Spleen (tissue), 11 donors: ENCODE data around the gene RASSF7. TPM values are rescaled to one million over a fixed set of nuclear protein-coding genes. Genes with fewer than 3 reads are reported as not detected.

Experiments
- DNase-seq: peaks from one replicate; pipeline ENCODE4 v3.0.0-alpha.2; 2020
- H3K27ac ChIP-seq, 8 donors: fragments of 200-600 bp; sonication (generic) in 7 of 8; 1 replicate in 4 of 8; 2 replicates in 4 of 8; pipeline versions ENCODE4 v1.5.0 to v1.8.0; 2016 to 2021; ENCODE audit warnings: inconsistent platforms in 4 of 8, mild to moderate bottlenecking in 4 of 8, moderate library complexity in 1 of 8
- H3K27me3 ChIP-seq, 7 donors: fragments of 200-600 bp; sonication (generic) in 6 of 7; replicated peaks in 1 of 7; 1 replicate in 4 of 7; 2 replicates in 3 of 7; pipeline versions ENCODE4 v1.5.0 to v1.8.0; 2016 to 2021; ENCODE audit warnings: inconsistent platforms in 3 of 7, mild to moderate bottlenecking in 1 of 7
- H3K36me3 ChIP-seq, 6 donors: fragments of 200-600 bp; sonication (generic) in 5 of 6; 1 replicate in 4 of 6; 2 replicates in 2 of 6; pipeline versions ENCODE4 v1.5.0 to v1.8.0; 2016 to 2021; ENCODE audit warnings: inconsistent platforms in 2 of 6
- H3K4me1 ChIP-seq, 6 donors: fragments of 200-600 bp; sonication (generic) in 5 of 6; 1 replicate in 3 of 6; 2 replicates in 3 of 6; pipeline versions ENCODE4 v1.5.0 to v1.8.0; 2016 to 2021; ENCODE audit warnings: inconsistent platforms in 3 of 6
- H3K4me3 ChIP-seq, 8 donors: fragments of 200-600 bp; sonication (generic) in 7 of 8; 1 replicate in 4 of 8; 2 replicates in 4 of 8; pipeline versions ENCODE4 v1.5.0 to v1.8.0; 2016 to 2021; ENCODE audit warnings: inconsistent platforms in 4 of 8, mild to moderate bottlenecking in 4 of 8, moderate library complexity in 2 of 8
- H3K9me3 ChIP-seq, 8 donors: fragments of 200-600 bp; sonication (generic) in 7 of 8; 1 replicate in 4 of 8; 2 replicates in 4 of 8; pipeline versions ENCODE4 v1.5.0 to v1.8.0; 2016 to 2021; ENCODE audit warnings: inconsistent platforms in 4 of 8
- CTCF ChIP-seq, 11 experiments: fragments of 200-600 bp in 7 of 11; fragments of 450-650 bp in 4 of 11; sonication (generic) in 4 of 11; IDR thresholded peaks in 8 of 11; conservative IDR thresholded peaks in 3 of 11; 1 replicate in 7 of 11; 2 replicates in 4 of 11; pipeline versions ENCODE4 v1.4.0 to v1.8.0; 2016 to 2021; ENCODE audit warnings: antibody characterized with exemption in 11 of 11, inconsistent platforms in 4 of 11, mild to moderate bottlenecking in 1 of 11
- POLR2A ChIP-seq, 3 donors: fragments of 450-650 bp; IDR thresholded peaks; one replicate each; pipeline ENCODE4 v1.5.1; 2017; ENCODE audit warnings: antibody characterized with exemption in 3 of 3, mild to moderate bottlenecking in 1 of 3
- POLR2AphosphoS5 ChIP-seq, 3 donors: sonication (generic); formaldehyde crosslinking; IDR thresholded peaks; one replicate each; pipeline ENCODE4 v1.5.1; 2017; ENCODE audit warnings: antibody characterized with exemption in 3 of 3
- WGBS, 5 donors: extraction: QIAGEN DNeasy Blood & Tissue Kit in 3 of 5; methylation state at CpG; one replicate each; pipeline versions ENCODE4 v1.1.5 to v1.1.7; 2013 to 2018; 5-methylcytosine and 5-hydroxymethylcytosine counted together
- intact Hi-C: fragments of 100-400 bp; cut with DNase I; formaldehyde crosslinking; loops from one replicate; pipeline ENCODE4 v1.15.0; 2023; ENCODE audit warnings: low total_unique reads
- polyA plus RNA-seq, 3 donors: library from polyadenylated mRNA; stranded (reverse); fragments of 200-250 nt; gene quantifications; one replicate each; pipeline ENCODE4 v1.2.1, GENCODE V29; 2013
- total RNA-seq, 7 donors: library from RNA; depleted of rRNA in 3 of 7; stranded (reverse); fragments of >200 nt in 3 of 7; fragmentation: NEBNext Ultra II Directional in 4 of 7; extraction: Animal tissue kit (Norgen Biotek cat#: 25700) in 4 of 7; gene quantifications; one replicate each; pipeline versions ENCODE4 v1.1.0 to v1.2.1, GENCODE V29; 2016 to 2021
- donor health status: healthy with polysubstance abuse.
- donor health status: DM: no; HTN: no; CAD: no; lungs with moderate emphysema.
- donor health status: DM: no; HTN: no; CAD: no.
- donor health status: Bipolar disorder and iron deficiency.
- donor health status: healthy.
- donor health status: DM: no; HTN: no; CAD: no.
- donor health status: DM: yes; HTN: yes; CAD: no.

Gene RASSF7
- total and polyA plus RNA-seq, 10 donors: 8.3 to 39.6 (median 26.6) TPM

- peak overlapping the region in 5 of 8 donors; percentile 1 to 75 (median 50) for H3K27ac ChIP-seq
- DNase-seq: no peak
- peaks cover 1 to 97% (median 88%) of the 10 kb centered on the region in 6 donors for H3K36me3 ChIP-seq
- peaks cover 0 to 29% (median 11%) of the 10 kb centered on the region in 6 donors for H3K4me1 ChIP-seq
- intact Hi-C loops: no loop called here
- TF ChIP-seq CTCF (IDR thresholded peaks at IDR 0.05 in 8 of 11, conservative IDR thresholded peaks at IDR 0.05 in 3 of 11): no peak
- no peak for TF ChIP-seq POLR2AphosphoS5 (IDR thresholded peaks at IDR 0.05)
- TF ChIP-seq POLR2A (IDR thresholded peaks at IDR 0.05): no peak
- WGBS, 5 donors: 79 to 85% (median 83%) methylated on average over 7 to 8 of the region's 8 CpGs
- no peaks in the 10 kb centered on the region for H3K27me3 ChIP-seq
- H3K9me3 ChIP-seq: no peaks in the 10 kb centered on the region
- H3K4me3 ChIP-seq: no peak overlapping the region
Observed at GRCh38 chr11:587546-587945, 26.8 kb downstream of the RASSF7 start.

- no peaks in the 10 kb centered on the region for H3K27me3 ChIP-seq
- DNase-seq: no peak
- H3K4me3 ChIP-seq: no peak overlapping the region
- no peaks in the 10 kb centered on the region for H3K9me3 ChIP-seq
- 31 to 63% (median 48%) methylated on average over 6 of the region's 6 CpGs for WGBS, 5 donors
- peaks cover 0 to 29% (median 11%) of the 10 kb centered on the region in 6 donors for H3K4me1 ChIP-seq
- H3K27ac ChIP-seq: peak overlapping the region in 5 of 8 donors; percentile 1 to 75 (median 50)
- intact Hi-C loops: no loop called here
- no peak for TF ChIP-seq POLR2AphosphoS5 (IDR thresholded peaks at IDR 0.05)
- no peak for TF ChIP-seq POLR2A (IDR thresholded peaks at IDR 0.05)
- no peak for TF ChIP-seq CTCF (IDR thresholded peaks at IDR 0.05 in 8 of 11, conservative IDR thresholded peaks at IDR 0.05 in 3 of 11)
- peaks cover 5 to 97% (median 89%) of the 10 kb centered on the region in 6 donors for H3K36me3 ChIP-seq
Observed at GRCh38 chr11:587978-588380, 27.2 kb downstream of the RASSF7 start.

GRCh38 chr11:589798-590197 is 29.0 kb downstream of the RASSF7 start:
- H3K27ac ChIP-seq: no peak overlapping the region
- H3K4me3 ChIP-seq: no peak overlapping the region
- intact Hi-C loops: no loop called here
- peaks cover 0 to 29% (median 11%) of the 10 kb centered on the region in 6 donors for H3K4me1 ChIP-seq
- DNase-seq: no peak
- H3K36me3 ChIP-seq: peaks cover 6 to 97% (median 89%) of the 10 kb centered on the region in 6 donors
- TF ChIP-seq CTCF (IDR thresholded peaks at IDR 0.05 in 8 of 11, conservative IDR thresholded peaks at IDR 0.05 in 3 of 11) (no peak), POLR2A (IDR thresholded peaks at IDR 0.05) (no peak), POLR2AphosphoS5 (IDR thresholded peaks at IDR 0.05) (no peak)
- WGBS, 5 donors: 93 to 96% (median 95%) methylated on average over 25 to 26 of the region's 26 CpGs
- H3K9me3 ChIP-seq: no peaks in the 10 kb centered on the region
- H3K27me3 ChIP-seq: no peaks in the 10 kb centered on the region

- Histone ChIP-seq H3K9me3 (no peaks in the 10 kb centered on the region), H3K27ac (no peak overlapping the region), H3K4me3 (no peak overlapping the region), H3K36me3 (peaks cover 6 to 100% (median 95%) of the 10 kb centered on the region in 6 donors), H3K4me1 (peaks cover 0 to 29% (median 11%) of the 10 kb centered on the region in 6 donors), H3K27me3 (no peaks in the 10 kb centered on the region)
- intact Hi-C loops: no loop called here
- DNase-seq: no peak
- TF ChIP-seq CTCF (IDR thresholded peaks at IDR 0.05 in 8 of 11, conservative IDR thresholded peaks at IDR 0.05 in 3 of 11): no peak
- peak in 1 of 3 donors; percentile 36 for TF ChIP-seq POLR2AphosphoS5 (IDR thresholded peaks at IDR 0.05)
- TF ChIP-seq POLR2A (IDR thresholded peaks at IDR 0.05): no peak
- 79 to 91% (median 85%) methylated on average over 11 of the region's 11 CpGs for WGBS, 5 donors
Observed at GRCh38 chr11:590997-591396, 30.2 kb downstream of the RASSF7 start.
